GM19328 (cell line): ENCODE measurements around the gene PROP1.
"Not testable (repeated sequence)": the region's sequence is repeated elsewhere in the genome, so short reads cannot be mapped to it uniquely, and the experiment has no call there.

Experiments
- ATAC-seq: cut with Tn5 transposase; IDR thresholded peaks from one replicate; pipeline ENCODE4 v1.9.1; 2021; ENCODE audit warnings: mild to moderate bottlenecking, moderate library complexity; ENCODE audit not compliant: unreplicated experiment

Gene PROP1

GRCh38 chr5:177945601-177946283, 50.3 kb downstream of the PROP1 start:
- ATAC-seq, result not testable (repeated sequence)

- not testable (repeated sequence) for ATAC-seq
Measured at GRCh38 chr5:177945145-177945544, 50.9 kb downstream of the PROP1 start.

- ATAC-seq, result not testable (repeated sequence)
Measured at GRCh38 chr5:177943805-177944736, 52.0 kb downstream of the PROP1 start.

GRCh38 chr5:177942896-177943295, 53.1 kb downstream of the PROP1 start:
- ATAC-seq, result not testable (repeated sequence)
